Measurements from ENCODE around the gene EYS. TPM values are rescaled to one million over a fixed set of nuclear protein-coding genes. Genes with fewer than 3 reads are reported as not detected.
A peak's percentile ranks its signal among the peaks of the same experiment; 100 is the strongest.
"Not testable (repeated sequence)": the region's sequence is repeated elsewhere in the genome, so short reads cannot be mapped to it uniquely, and the experiment has no call there.

Gene EYS
- total and polyA plus RNA-seq, 8 donors: 0.03 to 0.25 (median 0.13) TPM

GRCh38 chr6:65398851-65399250, 308.2 kb downstream of the EYS start:
- H3K4me3 ChIP-seq: no peak overlapping the region
- no peak for ATAC-seq
- peaks cover 0 to 5% (median 0%) of the 10 kb centered on the region in 4 donors for H3K27me3 ChIP-seq
- no peaks in the 10 kb centered on the region for H3K36me3 ChIP-seq
- DNase-seq: no peak
- no peaks in the 10 kb centered on the region for H3K4me1 ChIP-seq
- FAIRE-seq: no peak
- intact Hi-C loops (cut with DNase I): no loop called here
- no peaks in the 10 kb centered on the region for H3K9me3 ChIP-seq
- H3K27ac ChIP-seq: no peak overlapping the region
- WGBS, 2 donors: 73 to 86% methylated on average over 2 of the region's 2 CpGs
- TF ChIP-seq, protein P1, sequence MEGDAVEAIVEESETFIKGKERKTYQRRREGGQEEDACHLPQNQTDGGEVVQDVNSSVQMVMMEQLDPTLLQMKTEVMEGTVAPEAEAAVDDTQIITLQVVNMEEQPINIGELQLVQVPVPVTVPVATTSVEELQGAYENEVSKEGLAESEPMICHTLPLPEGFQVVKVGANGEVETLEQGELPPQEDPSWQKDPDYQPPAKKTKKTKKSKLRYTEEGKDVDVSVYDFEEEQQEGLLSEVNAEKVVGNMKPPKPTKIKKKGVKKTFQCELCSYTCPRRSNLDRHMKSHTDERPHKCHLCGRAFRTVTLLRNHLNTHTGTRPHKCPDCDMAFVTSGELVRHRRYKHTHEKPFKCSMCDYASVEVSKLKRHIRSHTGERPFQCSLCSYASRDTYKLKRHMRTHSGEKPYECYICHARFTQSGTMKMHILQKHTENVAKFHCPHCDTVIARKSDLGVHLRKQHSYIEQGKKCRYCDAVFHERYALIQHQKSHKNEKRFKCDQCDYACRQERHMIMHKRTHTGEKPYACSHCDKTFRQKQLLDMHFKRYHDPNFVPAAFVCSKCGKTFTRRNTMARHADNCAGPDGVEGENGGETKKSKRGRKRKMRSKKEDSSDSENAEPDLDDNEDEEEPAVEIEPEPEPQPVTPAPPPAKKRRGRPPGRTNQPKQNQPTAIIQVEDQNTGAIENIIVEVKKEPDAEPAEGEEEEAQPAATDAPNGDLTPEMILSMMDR (IDR thresholded peaks at IDR 0.05): no peak

DNA sequence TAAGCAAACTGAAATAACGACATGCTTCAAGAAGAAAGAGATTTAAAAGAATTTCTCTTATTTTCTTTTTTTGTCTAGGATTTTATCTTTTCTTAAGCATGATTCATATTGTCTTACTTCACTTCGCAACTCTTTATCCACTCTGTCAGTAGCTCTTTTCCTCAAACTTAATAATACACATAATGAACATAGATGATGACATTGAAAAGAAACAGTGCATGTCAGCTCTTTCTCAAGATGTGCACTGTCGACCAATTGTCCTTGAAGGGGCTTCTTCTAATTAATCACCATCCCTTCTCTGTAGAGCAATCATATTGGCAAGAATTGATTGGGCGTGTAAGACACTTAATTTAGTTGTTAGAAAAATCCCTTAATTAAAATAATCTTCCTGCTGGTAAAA, 356.5 kb downstream of the EYS start:
- Histone ChIP-seq H3K9me3 (no peaks in the 10 kb centered on the region), H3K4me1 (no peaks in the 10 kb centered on the region), H3K4me3 (no peak overlapping the region), H3K27me3 (no peaks in the 10 kb centered on the region), H3K36me3 (no peaks in the 10 kb centered on the region), H3K27ac (no peak overlapping the region)
- intact Hi-C loops (cut with DNase I): no loop called here
- FAIRE-seq (no peak), DNase-seq (no peak), ATAC-seq (no peak)
- WGBS, 2 donors: 51% methylated on average over 4 of the region's 4 CpGs
- TF ChIP-seq, protein P1 (IDR thresholded peaks at IDR 0.05): no peak

DNA sequence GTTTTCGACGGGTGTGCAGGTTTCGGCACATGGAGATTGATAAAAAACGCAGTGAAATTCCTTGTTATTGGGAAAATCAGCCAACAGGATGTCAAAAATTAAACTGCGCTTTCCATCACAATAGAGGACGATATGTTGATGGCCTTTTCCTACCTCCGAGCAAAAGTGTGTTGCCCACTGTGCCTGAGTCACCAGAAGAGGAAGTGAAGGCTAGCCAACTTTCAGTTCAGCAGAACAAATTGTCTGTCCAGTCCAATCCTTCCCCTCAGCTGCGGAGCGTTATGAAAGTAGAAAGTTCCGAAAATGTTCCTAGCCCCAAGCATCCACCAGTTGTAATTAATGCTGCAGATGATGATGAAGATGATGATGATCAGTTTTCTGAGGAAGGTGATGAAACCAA, 404.4 kb downstream of the EYS start:
- DNase-seq; H3K36me3 ChIP-seq; H3K27ac ChIP-seq; H3K4me1 ChIP-seq; FAIRE-seq; H3K9me3 ChIP-seq; H3K4me3 ChIP-seq; H3K27me3 ChIP-seq; intact Hi-C loops (cut with DNase I): not testable (repeated sequence)
- WGBS, 2 donors: 75 to 79% methylated on average over 7 to 8 of the region's 10 CpGs
- ATAC-seq: peak in 1 of 4 donors; percentile 37

DNA sequence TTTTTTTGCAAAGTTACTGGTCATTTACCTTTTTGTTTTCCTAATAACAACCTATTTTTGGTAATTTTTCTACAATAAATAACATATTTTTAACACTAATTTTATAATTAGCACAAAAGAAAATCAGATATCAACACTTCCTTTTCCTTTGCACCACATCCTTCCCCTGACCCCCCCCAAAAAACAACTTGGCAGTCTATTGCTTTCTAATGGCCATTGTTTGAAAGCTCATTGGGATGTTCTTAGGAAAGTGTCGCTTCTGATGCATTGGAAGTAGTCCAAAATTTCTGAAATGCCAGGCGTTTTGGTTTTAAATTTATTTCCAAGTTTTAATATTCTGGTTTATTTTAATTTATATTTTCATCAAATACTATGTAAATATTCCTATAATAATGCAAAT, 407.8 kb downstream of the EYS start:
- no peak for ATAC-seq
- intact Hi-C loops (cut with DNase I): no loop called here
- DNase-seq: no peak
- Histone ChIP-seq H3K36me3 (no peaks in the 10 kb centered on the region), H3K9me3 (no peaks in the 10 kb centered on the region), H3K27me3 (no peaks in the 10 kb centered on the region), H3K4me3 (no peak overlapping the region), H3K27ac (no peak overlapping the region), H3K4me1 (no peaks in the 10 kb centered on the region)
- no peak for FAIRE-seq
- TF ChIP-seq, protein P1 (IDR thresholded peaks at IDR 0.05): no peak
- 71% methylated on average over 2 of the region's 2 CpGs for WGBS, 2 donors

DNA sequence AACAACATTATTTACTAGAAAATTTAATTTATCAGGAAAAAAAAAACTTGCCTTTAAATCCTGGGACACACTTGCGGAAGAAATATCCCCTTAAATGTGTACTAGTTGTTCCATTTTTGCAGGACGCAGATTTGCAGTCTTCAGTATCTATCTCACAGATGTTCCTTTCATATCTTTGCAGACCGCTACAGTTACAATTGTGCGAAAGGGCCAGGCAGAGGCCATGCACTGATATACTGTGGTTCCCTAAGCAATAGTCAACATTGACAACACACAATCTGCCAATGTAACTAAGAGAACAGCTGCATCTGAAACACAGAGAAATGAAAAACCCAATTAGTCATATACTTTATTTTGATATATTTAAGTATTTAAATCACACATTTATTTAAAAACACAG, 411.2 kb downstream of the EYS start:
- intact Hi-C loops (cut with DNase I): no loop called here
- FAIRE-seq (no peak), ATAC-seq (no peak), DNase-seq (no peak)
- Histone ChIP-seq H3K4me1 (no peaks in the 10 kb centered on the region), H3K36me3 (no peaks in the 10 kb centered on the region), H3K9me3 (no peaks in the 10 kb centered on the region), H3K4me3 (no peak overlapping the region), H3K27me3 (no peaks in the 10 kb centered on the region), H3K27ac (no peak overlapping the region)
- TF ChIP-seq, protein P1 (IDR thresholded peaks at IDR 0.05): no peak
- WGBS, 2 donors: 69% methylated on average over 4 of the region's 4 CpGs

DNA sequence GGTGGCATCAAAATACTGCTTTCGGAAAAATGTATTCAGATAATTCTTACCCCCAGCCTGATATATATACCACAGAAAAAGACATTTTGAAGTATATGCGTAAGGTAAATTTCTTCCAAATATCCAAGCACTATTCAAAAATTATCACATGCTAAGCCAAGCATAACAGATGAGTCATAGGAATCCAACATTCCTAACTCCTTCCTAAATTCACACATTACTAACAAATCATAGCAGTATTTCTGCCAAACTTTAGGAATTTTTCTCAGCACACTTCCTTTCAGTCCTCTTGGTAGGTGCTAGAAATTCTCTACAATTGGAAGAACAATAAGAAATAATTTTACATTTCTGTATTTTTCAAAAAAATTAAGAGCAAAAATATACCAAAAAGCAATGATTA, 417.5 kb downstream of the EYS start:
- Histone ChIP-seq H3K9me3 (no peaks in the 10 kb centered on the region), H3K4me1 (no peaks in the 10 kb centered on the region), H3K36me3 (no peaks in the 10 kb centered on the region), H3K27me3 (no peaks in the 10 kb centered on the region), H3K27ac (no peak overlapping the region), H3K4me3 (no peak overlapping the region)
- no peak for ATAC-seq
- intact Hi-C loops (cut with DNase I): no loop called here
- DNase-seq: no peak
- no peak for FAIRE-seq
- 87 to 98% methylated on average over 2 of the region's 2 CpGs for WGBS, 2 donors
- TF ChIP-seq, protein P1 (IDR thresholded peaks at IDR 0.05): no peak
